T-helper 2 cell treated with Interferon-gamma antibody and Interleukin-4, amounts not matched to agents 100 ng/mL and 5 ng/mL, for 36 hours (primary cell): ENCODE measurements around the gene LARP4B. TPM values are rescaled to one million over a fixed set of nuclear protein-coding genes. Genes with fewer than 3 reads are reported as not detected.
"Not testable (repeated sequence)": the region's sequence is repeated elsewhere in the genome, so short reads cannot be mapped to it uniquely, and the experiment has no call there.

Experiments used
- intact Hi-C: fragments of 100-400 bp; cut with micrococcal nuclease; formaldehyde crosslinking; loops from one replicate; pipeline ENCODE4 v1.15.1; 2023
- total RNA-seq: library from RNA; stranded (reverse); gene quantifications from 2 replicates; pipeline ENCODE4 v1.2.3, GENCODE V29; 2022

LARP4B gene
- total RNA-seq, 1 donor from 2014 or later: 117 TPM

- intact Hi-C loops: no loop called here
Observed at GRCh38 chr10:773562-774161, 157.8 kb downstream of the LARP4B start.

- intact Hi-C loops: no loop called here
Observed at GRCh38 chr10:772227-772637, 159.3 kb downstream of the LARP4B start.

GRCh38 chr10:771647-772046 lies 159.9 kb downstream of the LARP4B start:
- intact Hi-C loops: no loop called here

GRCh38 chr10:770975-771374 lies 160.5 kb downstream of the LARP4B start:
- intact Hi-C loops: no loop called here

- intact Hi-C loops: not testable (repeated sequence)
Observed at GRCh38 chr10:770048-770712, 161.3 kb downstream of the LARP4B start.

DNA sequence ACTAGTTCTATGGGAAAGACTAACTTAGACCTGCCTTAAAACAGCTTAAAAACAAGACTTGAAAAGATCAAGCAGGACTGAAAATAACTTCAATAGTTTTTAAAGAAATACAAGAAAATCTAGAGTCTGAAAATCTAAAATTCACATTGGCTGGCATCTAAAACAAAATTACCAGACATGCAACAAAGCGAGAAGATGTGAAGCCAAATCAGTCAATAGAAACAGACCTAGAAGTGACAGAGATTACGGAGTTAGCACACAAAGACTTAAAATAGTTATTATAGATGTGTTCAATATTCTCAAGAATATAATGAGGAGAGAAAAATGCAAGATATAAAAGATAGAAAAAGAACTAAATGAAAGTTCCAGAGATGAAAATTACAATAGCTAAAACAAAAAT lies 163.7 kb downstream of the LARP4B start:
- intact Hi-C loops: no loop called here

- intact Hi-C loops: no loop called here
Observed at GRCh38 chr10:767211-767610, 164.3 kb downstream of the LARP4B start.

GRCh38 chr10:761376-761775 lies 170.1 kb downstream of the LARP4B start:
- intact Hi-C loops: no loop called here

DNA sequence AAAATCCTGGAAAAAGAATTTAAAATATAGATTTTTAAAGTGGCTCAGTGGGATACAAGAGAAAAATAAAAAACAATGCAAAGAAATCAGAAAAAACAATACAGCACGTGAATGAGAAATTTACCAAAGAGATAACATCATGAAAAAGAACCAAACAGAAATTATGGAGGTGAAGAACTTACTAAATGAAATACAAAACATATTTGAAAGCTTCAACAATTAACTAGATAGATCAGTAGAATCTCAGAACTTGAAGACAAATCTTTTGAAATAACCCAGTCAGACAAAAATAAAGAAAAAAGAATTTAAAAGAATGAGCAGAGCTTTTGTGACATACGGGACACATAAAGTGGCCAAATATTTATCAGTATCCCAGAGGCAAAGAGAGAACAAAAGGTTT lies 170.9 kb downstream of the LARP4B start:
- intact Hi-C loops: no loop called here

DNA sequence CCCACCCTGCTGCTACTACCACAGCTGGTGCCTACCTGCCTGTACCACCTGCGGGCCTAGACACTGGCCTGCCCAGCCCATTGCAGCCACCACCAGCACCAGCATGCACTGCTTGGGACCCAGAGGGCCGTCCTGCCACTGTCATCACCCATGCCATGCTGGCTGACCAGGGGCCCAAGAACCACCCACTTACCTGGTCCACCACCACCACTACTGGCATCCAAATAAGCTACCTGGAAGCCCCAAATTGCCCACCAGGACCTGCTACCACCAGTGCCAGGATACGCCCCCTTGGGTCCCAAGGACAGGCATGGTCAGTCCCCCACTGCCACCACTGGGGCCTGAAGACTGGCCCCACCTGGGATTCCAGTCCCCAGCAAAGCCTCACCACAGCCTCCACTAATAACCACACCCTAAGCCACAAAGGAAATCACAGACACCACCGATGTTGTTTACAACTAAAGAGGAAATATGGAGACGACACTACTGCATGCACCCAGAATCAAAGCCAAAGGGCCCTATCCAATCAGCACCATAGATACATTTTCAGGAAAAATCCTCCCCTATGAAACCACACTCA lies 171.5 kb downstream of the LARP4B start:
- intact Hi-C loops: no loop called here

Other genes with a start within 250 kb of the LARP4B start
- 2.5 and 2.7 TPM in 2 replicates for gene DIP2C, start 242.0 kb downstream of the LARP4B start, total RNA-seq
- gene GTPBP4, start 56.7 kb upstream of the LARP4B start, total RNA-seq: 70.4 and 75.6 TPM in 2 replicates
- not detected in 2 replicates for gene IDI2, start 94.2 kb upstream of the LARP4B start, total RNA-seq
- 50.0 and 54.4 TPM in 2 replicates for gene IDI1, start 117.4 kb upstream of the LARP4B start, total RNA-seq
- 26.5 and 28.1 TPM in 2 replicates for gene WDR37, start 124.7 kb upstream of the LARP4B start, total RNA-seq